ENCODE results near the gene RPS2.

DNA sequence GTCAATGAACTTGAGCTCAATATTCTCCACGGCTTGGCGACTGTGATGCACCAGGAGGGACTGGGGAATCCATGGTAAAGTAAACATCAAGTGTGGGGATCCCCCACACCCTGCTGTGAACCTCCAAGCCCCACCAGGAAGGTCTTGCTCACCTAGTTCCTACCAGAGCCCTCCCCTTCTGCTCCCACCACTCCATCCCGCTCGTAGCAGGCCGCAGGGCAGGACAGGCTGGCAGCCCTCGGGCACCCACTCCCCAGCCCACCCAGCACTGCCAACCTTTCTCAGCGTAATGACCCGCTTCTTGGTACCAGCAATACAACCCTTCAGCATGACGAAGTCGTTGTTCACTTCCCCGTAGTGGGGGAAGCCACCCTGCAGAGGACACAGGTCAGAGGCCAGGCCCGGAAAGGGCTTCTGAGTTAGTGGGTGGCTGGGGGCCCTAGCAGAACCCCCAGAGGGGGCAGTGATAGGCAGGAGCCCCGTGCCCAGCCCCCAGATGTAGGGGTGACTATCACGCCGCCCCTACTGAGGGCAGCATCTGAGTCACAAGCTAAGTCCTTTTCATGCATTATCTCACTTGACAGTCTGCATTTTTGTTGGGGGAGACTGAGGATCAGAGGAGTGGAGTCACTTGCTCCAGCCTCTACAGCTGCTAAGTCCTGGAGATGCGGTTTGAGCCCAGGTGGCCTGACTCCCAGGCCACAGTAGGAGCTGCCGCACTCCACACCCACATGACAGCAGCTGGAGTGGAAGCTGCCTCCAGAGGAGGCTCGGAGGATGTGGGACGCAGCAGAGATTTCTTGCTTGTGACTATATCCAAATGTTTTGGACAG, 18.9 kb downstream of the RPS2 start:
- TF ChIP-seq GLIS3 (CRISPR knock-in tag; IDR thresholded peaks at IDR 0.05): no peak
- TF ChIP-seq ZNF565 (CRISPR knock-in tag; conservative IDR thresholded peaks at IDR 0.05; ENCODE audit: low read depth): no peak
- TF ChIP-seq CREB5 (CRISPR knock-in tag; IDR thresholded peaks at IDR 0.05; ENCODE audit: low read depth): no peak
- no peak for TF ChIP-seq BACH2 (CRISPR knock-in tag; IDR thresholded peaks at IDR 0.05; ENCODE audit: borderline replicate concordance)
- no peak for TF ChIP-seq ARNTL (CRISPR knock-in tag; IDR thresholded peaks at IDR 0.05; ENCODE audit: borderline replicate concordance, low read depth)
- TF ChIP-seq, protein P1, sequence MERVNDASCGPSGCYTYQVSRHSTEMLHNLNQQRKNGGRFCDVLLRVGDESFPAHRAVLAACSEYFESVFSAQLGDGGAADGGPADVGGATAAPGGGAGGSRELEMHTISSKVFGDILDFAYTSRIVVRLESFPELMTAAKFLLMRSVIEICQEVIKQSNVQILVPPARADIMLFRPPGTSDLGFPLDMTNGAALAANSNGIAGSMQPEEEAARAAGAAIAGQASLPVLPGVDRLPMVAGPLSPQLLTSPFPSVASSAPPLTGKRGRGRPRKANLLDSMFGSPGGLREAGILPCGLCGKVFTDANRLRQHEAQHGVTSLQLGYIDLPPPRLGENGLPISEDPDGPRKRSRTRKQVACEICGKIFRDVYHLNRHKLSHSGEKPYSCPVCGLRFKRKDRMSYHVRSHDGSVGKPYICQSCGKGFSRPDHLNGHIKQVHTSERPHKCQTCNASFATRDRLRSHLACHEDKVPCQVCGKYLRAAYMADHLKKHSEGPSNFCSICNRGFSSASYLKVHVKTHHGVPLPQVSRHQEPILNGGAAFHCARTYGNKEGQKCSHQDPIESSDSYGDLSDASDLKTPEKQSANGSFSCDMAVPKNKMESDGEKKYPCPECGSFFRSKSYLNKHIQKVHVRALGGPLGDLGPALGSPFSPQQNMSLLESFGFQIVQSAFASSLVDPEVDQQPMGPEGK (CRISPR knock-in tag; IDR thresholded peaks at IDR 0.05; ENCODE audit: borderline replicate concordance): no peak
- no peak for TF ChIP-seq SNAI2 (CRISPR knock-in tag; IDR thresholded peaks at IDR 0.05)
- no peak for TF ChIP-seq CSRNP3 (CRISPR knock-in tag; IDR thresholded peaks at IDR 0.05)
- no peak for TF ChIP-seq RARB (CRISPR knock-in tag; IDR thresholded peaks at IDR 0.05)
- no peak for TF ChIP-seq OSR1 (CRISPR knock-in tag; IDR thresholded peaks at IDR 0.05)

Data from SK-N-SH treated with all-trans-retinoic acid at 6 μM for 48 hours (cell line).